ENCODE measurements around the gene ACSL6. TPM values are rescaled to one million over a fixed set of nuclear protein-coding genes. Genes with fewer than 3 reads are reported as not detected.

ACSL6 gene
- total RNA-seq, 2 experiments from 2014 or later = 3.3 to 4.7 TPM

GRCh38 chr5:132024789-132025402 lies 13.4 kb upstream of the ACSL6 start:
- ATAC-seq (no peak), DNase-seq (no peak)
- no peaks in the 10 kb centered on the region for H3K9me3 Mint-ChIP-seq
- ChIA-PET POLR2A (no interaction called here), CTCF (interaction anchor here (1.0 kb wide), 1 partner anchor 38 kb away, joined by 4 read pairs; no protein-coding TSS in a partner anchor)
- intact Hi-C loops (cut with micrococcal nuclease) = loop anchor here (5.0 kb wide), 1 partner anchor 32 kb away; no protein-coding TSS in a partner anchor
- no peak overlapping the region for H3K4me3 Mint-ChIP-seq
- no peak overlapping the region for H3K27ac Mint-ChIP-seq
- peaks cover 16% of the 10 kb centered on the region for H3K4me1 Mint-ChIP-seq (ENCODE audit: low read depth)
- H3K27me3 Mint-ChIP-seq = no peaks in the 10 kb centered on the region
- H3K36me3 Mint-ChIP-seq (ENCODE audit: low read depth) = no peaks in the 10 kb centered on the region
- TF ChIP-seq CTCF (IDR thresholded peaks at IDR 0.05) = no peak

- ChIA-PET POLR2A (no interaction called here), CTCF (no interaction called here)
- Mint-ChIP-seq H3K4me1 (ENCODE audit: low read depth) (peaks cover 22% of the 10 kb centered on the region), H3K27me3 (no peaks in the 10 kb centered on the region), H3K4me3 (no peak overlapping the region), H3K9me3 (no peaks in the 10 kb centered on the region), H3K27ac (no peak overlapping the region), H3K36me3 (ENCODE audit: low read depth) (no peaks in the 10 kb centered on the region)
- no peak for TF ChIP-seq CTCF (IDR thresholded peaks at IDR 0.05)
- intact Hi-C loops (cut with micrococcal nuclease) = loop anchor here (5.0 kb wide), 1 partner anchor 33 kb away; no protein-coding TSS in a partner anchor
- DNase-seq (no peak), ATAC-seq (no peak)
Observed at GRCh38 chr5:132024117-132024435, 12.6 kb upstream of the ACSL6 start.

- DNase-seq = no peak
- H3K27ac Mint-ChIP-seq = peak overlapping the region; percentile 43
- CTCF ChIA-PET = interaction anchor here (0.6 kb wide), 1 partner anchor 40 kb away, joined by 3 read pairs; no protein-coding TSS in a partner anchor
- POLR2A ChIA-PET = no interaction called here
- no peaks in the 10 kb centered on the region for H3K36me3 Mint-ChIP-seq (ENCODE audit: low read depth)
- no peaks in the 10 kb centered on the region for H3K9me3 Mint-ChIP-seq
- no peaks in the 10 kb centered on the region for H3K27me3 Mint-ChIP-seq
- ATAC-seq = no peak
- H3K4me1 Mint-ChIP-seq (ENCODE audit: low read depth) = peaks cover 27% of the 10 kb centered on the region
- no peak overlapping the region for H3K4me3 Mint-ChIP-seq
- intact Hi-C loops (cut with micrococcal nuclease) = loop anchor here (5.0 kb wide), 1 partner anchor 34 kb away; no protein-coding TSS in a partner anchor
- no peak for TF ChIP-seq CTCF (IDR thresholded peaks at IDR 0.05)
Observed at GRCh38 chr5:132023258-132024116, 12.0 kb upstream of the ACSL6 start.

GRCh38 chr5:132022737-132023136 lies 11.3 kb upstream of the ACSL6 start:
- Mint-ChIP-seq H3K9me3 (no peaks in the 10 kb centered on the region), H3K27me3 (peaks cover 2% of the 10 kb centered on the region), H3K4me3 (no peak overlapping the region), H3K27ac (peak overlapping the region; percentile 43), H3K36me3 (ENCODE audit: low read depth) (no peaks in the 10 kb centered on the region), H3K4me1 (ENCODE audit: low read depth) (peaks cover 29% of the 10 kb centered on the region)
- intact Hi-C loops (cut with micrococcal nuclease) = loop anchor here (5.0 kb wide), 1 partner anchor 35 kb away; no protein-coding TSS in a partner anchor
- ChIA-PET CTCF (interaction anchor here (1.9 kb wide), 1 partner anchor 40 kb away, joined by 5 read pairs; no protein-coding TSS in a partner anchor), POLR2A (interaction anchor here (0.6 kb wide), 1 partner anchor 88 kb away, joined by 3 read pairs; no protein-coding TSS in a partner anchor)
- ATAC-seq = no peak
- no peak for TF ChIP-seq CTCF (IDR thresholded peaks at IDR 0.05)
- DNase-seq = peak; percentile 61

All from activated CD8-positive, alpha-beta T cell treated with anti-CD3 and anti-CD28 coated beads for 36 hours (primary cell).